ENCODE measurements around the gene SPEF2. TPM values are rescaled to one million over a fixed set of nuclear protein-coding genes. Genes with fewer than 3 reads are reported as not detected.
A peak's percentile ranks its signal among the peaks of the same experiment; 100 is the strongest.

The SPEF2 gene
- total RNA-seq, 2 experiments from 2014 or later, result 0.03 TPM; not detected in 1

- H3K79me2 ChIP-seq (ENCODE audit: insufficient read depth, low read depth, low read length), result no peaks in the 10 kb centered on the region
- H3K9me3 ChIP-seq (ENCODE audit: low read length), result no peaks in the 10 kb centered on the region
- ChIA-PET CTCF (ENCODE audit: unreplicated experiment) (no interaction called here), POLR2A (interaction anchor here (0.6 kb wide), 2 partner anchors 19 to 28 kb away, joined by 5 to 12 read pairs; no protein-coding TSS in a partner anchor)
- peaks cover 3% of the 10 kb centered on the region for H3K4me1 ChIP-seq (ENCODE audit: insufficient read depth, low read length, poor library complexity, severe bottlenecking)
- H3K36me3 ChIP-seq (ENCODE audit: insufficient read depth, low read length), result no peaks in the 10 kb centered on the region
- no peak for TF ChIP-seq EZH2phosphoT487 (IDR thresholded peaks at IDR 0.05; ENCODE audit: borderline replicate concordance, low read depth, low read length)
- TF ChIP-seq, protein P1, sequence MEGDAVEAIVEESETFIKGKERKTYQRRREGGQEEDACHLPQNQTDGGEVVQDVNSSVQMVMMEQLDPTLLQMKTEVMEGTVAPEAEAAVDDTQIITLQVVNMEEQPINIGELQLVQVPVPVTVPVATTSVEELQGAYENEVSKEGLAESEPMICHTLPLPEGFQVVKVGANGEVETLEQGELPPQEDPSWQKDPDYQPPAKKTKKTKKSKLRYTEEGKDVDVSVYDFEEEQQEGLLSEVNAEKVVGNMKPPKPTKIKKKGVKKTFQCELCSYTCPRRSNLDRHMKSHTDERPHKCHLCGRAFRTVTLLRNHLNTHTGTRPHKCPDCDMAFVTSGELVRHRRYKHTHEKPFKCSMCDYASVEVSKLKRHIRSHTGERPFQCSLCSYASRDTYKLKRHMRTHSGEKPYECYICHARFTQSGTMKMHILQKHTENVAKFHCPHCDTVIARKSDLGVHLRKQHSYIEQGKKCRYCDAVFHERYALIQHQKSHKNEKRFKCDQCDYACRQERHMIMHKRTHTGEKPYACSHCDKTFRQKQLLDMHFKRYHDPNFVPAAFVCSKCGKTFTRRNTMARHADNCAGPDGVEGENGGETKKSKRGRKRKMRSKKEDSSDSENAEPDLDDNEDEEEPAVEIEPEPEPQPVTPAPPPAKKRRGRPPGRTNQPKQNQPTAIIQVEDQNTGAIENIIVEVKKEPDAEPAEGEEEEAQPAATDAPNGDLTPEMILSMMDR (conservative IDR thresholded peaks at IDR 0.05; ENCODE audit: low read length), result no peak
- BruUV-seq (replicated peaks), result no TSS peak
- no peak overlapping the region for H3K4me2 ChIP-seq (ENCODE audit: low read length)
- H3K27ac ChIP-seq (ENCODE audit: low read depth, low read length, poor library complexity, severe bottlenecking), result no peak overlapping the region
- no peaks in the 10 kb centered on the region for H4K20me1 ChIP-seq (ENCODE audit: insufficient read depth, low read length)
- no peak for DNase-seq (ENCODE audit: low spot score)
- H3K4me3 ChIP-seq (ENCODE audit: low read depth, low read length, poor library complexity, severe bottlenecking), result no peak overlapping the region
- no peaks in the 10 kb centered on the region for H3K9me2 ChIP-seq (ENCODE audit: insufficient read depth, low read length)
- intact Hi-C loops (cut with micrococcal nuclease; ENCODE audit: unreplicated experiment), result no loop called here
- H2AFZ ChIP-seq (ENCODE audit: low read length), result no peak overlapping the region
These were observed 135.8 kb downstream of the SPEF2 start for GRCh38 chr5:35753500-35753899.

DNA sequence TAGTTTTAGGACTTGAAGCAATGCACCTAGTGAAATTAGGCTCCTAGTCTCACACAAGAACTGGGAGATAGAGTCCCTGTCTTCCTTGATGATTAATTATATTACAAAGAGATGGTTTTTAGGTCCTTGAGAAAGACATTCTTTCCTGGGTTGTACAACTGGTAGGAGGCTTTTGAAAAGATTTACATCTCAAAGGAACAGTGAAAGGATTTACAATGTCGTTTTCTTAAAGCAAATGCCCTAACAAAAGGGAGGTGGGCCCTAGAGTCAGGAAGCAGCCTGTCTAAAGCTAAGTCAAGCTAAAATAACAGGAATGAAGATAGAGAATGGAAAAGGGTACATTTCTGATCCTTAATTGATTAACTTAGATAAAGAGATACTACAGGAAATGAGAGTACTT, 136.8 kb downstream of the SPEF2 start:
- Histone ChIP-seq H3K4me3 (ENCODE audit: low read depth, low read length, poor library complexity, severe bottlenecking) (no peak overlapping the region), H3K9me2 (ENCODE audit: insufficient read depth, low read length) (no peaks in the 10 kb centered on the region), H3K27ac (ENCODE audit: low read depth, low read length, poor library complexity, severe bottlenecking) (no peak overlapping the region), H3K4me1 (ENCODE audit: insufficient read depth, low read length, poor library complexity, severe bottlenecking) (no peaks in the 10 kb centered on the region), H3K4me2 (ENCODE audit: low read length) (no peak overlapping the region), H3K79me2 (ENCODE audit: insufficient read depth, low read depth, low read length) (no peaks in the 10 kb centered on the region), H4K20me1 (ENCODE audit: insufficient read depth, low read length) (no peaks in the 10 kb centered on the region), H3K9me3 (ENCODE audit: low read length) (no peaks in the 10 kb centered on the region), H3K36me3 (ENCODE audit: insufficient read depth, low read length) (no peaks in the 10 kb centered on the region), H2AFZ (ENCODE audit: low read length) (peak overlapping the region; percentile 31; the same call in 1 of the 2 replicates)
- no TSS peak for BruUV-seq (replicated peaks)
- intact Hi-C loops (cut with micrococcal nuclease; ENCODE audit: unreplicated experiment), result no loop called here
- no peak for DNase-seq (ENCODE audit: low spot score)
- TF ChIP-seq, protein P1 (conservative IDR thresholded peaks at IDR 0.05; ENCODE audit: low read length), result no peak
- TF ChIP-seq EZH2phosphoT487 (IDR thresholded peaks at IDR 0.05; ENCODE audit: borderline replicate concordance, low read depth, low read length), result no peak
- ChIA-PET POLR2A (no interaction called here), CTCF (ENCODE audit: unreplicated experiment) (no interaction called here)

- ChIA-PET POLR2A (interaction anchor here (0.6 to 1.4 kb wide), 2 partner anchors 9 to 602 kb away, joined by 3 read pairs; no protein-coding TSS in a partner anchor), CTCF (ENCODE audit: unreplicated experiment) (no interaction called here)
- Histone ChIP-seq H3K27ac (ENCODE audit: low read depth, low read length, poor library complexity, severe bottlenecking) (no peak overlapping the region), H2AFZ (ENCODE audit: low read length) (no peak overlapping the region), H3K36me3 (ENCODE audit: insufficient read depth, low read length) (no peaks in the 10 kb centered on the region), H3K9me3 (ENCODE audit: low read length) (no peaks in the 10 kb centered on the region), H3K79me2 (ENCODE audit: insufficient read depth, low read depth, low read length) (no peaks in the 10 kb centered on the region), H4K20me1 (ENCODE audit: insufficient read depth, low read length) (no peaks in the 10 kb centered on the region), H3K4me1 (ENCODE audit: insufficient read depth, low read length, poor library complexity, severe bottlenecking) (no peaks in the 10 kb centered on the region), H3K4me3 (ENCODE audit: low read depth, low read length, poor library complexity, severe bottlenecking) (no peak overlapping the region), H3K4me2 (ENCODE audit: low read length) (no peak overlapping the region), H3K9me2 (ENCODE audit: insufficient read depth, low read length) (no peaks in the 10 kb centered on the region)
- no peak for DNase-seq (ENCODE audit: low spot score)
- intact Hi-C loops (cut with micrococcal nuclease; ENCODE audit: unreplicated experiment), result no loop called here
- no peak for TF ChIP-seq EZH2phosphoT487 (IDR thresholded peaks at IDR 0.05; ENCODE audit: borderline replicate concordance, low read depth, low read length)
- TF ChIP-seq, protein P1 (conservative IDR thresholded peaks at IDR 0.05; ENCODE audit: low read length), result no peak
- no TSS peak for BruUV-seq (replicated peaks)
These were observed 138.3 kb downstream of the SPEF2 start for GRCh38 chr5:35755966-35756365.
